HG02885 (cell line): Measurements from ENCODE around the gene UIMC1.

ENCODE experiments used
- ATAC-seq: cut with Tn5 transposase; IDR thresholded peaks from one replicate; pipeline ENCODE4 v1.9.1; 2021; ENCODE audit warnings: mild to moderate bottlenecking; ENCODE audit not compliant: unreplicated experiment, poor library complexity

The UIMC1 gene

GRCh38 chr5:176888016-176888864 lies 118.3 kb downstream of the UIMC1 start:
- ATAC-seq: no peak

- ATAC-seq: no peak
These were observed 119.2 kb downstream of the UIMC1 start for GRCh38 chr5:176887252-176887849.

- no peak for ATAC-seq
These were observed 120.0 kb downstream of the UIMC1 start for GRCh38 chr5:176886336-176887251.

GRCh38 chr5:176884571-176884890 lies 122.0 kb downstream of the UIMC1 start:
- no peak for ATAC-seq

- ATAC-seq: no peak
These were observed 122.6 kb downstream of the UIMC1 start for GRCh38 chr5:176883700-176884570.

- ATAC-seq: no peak
These were observed 124.0 kb downstream of the UIMC1 start for GRCh38 chr5:176882567-176882903.

- ATAC-seq: no peak
These were observed 124.6 kb downstream of the UIMC1 start for GRCh38 chr5:176881816-176882566.

- no peak for ATAC-seq
These were observed 125.4 kb downstream of the UIMC1 start for GRCh38 chr5:176881021-176881749.

- no peak for ATAC-seq
These were observed 126.1 kb downstream of the UIMC1 start for GRCh38 chr5:176880366-176881020.

- no peak for ATAC-seq
These were observed 126.8 kb downstream of the UIMC1 start for GRCh38 chr5:176879663-176880361.

GRCh38 chr5:176878906-176879662 lies 127.5 kb downstream of the UIMC1 start:
- no peak for ATAC-seq

GRCh38 chr5:176878463-176878862 lies 128.1 kb downstream of the UIMC1 start:
- no peak for ATAC-seq

- ATAC-seq: no peak
These were observed 128.7 kb downstream of the UIMC1 start for GRCh38 chr5:176877793-176878331.

- no peak for ATAC-seq
These were observed 129.8 kb downstream of the UIMC1 start for GRCh38 chr5:176876506-176877431.

- no peak for ATAC-seq
These were observed 130.6 kb downstream of the UIMC1 start for GRCh38 chr5:176875783-176876505.
